ENCODE measurements around the gene SMIM15.

DNA sequence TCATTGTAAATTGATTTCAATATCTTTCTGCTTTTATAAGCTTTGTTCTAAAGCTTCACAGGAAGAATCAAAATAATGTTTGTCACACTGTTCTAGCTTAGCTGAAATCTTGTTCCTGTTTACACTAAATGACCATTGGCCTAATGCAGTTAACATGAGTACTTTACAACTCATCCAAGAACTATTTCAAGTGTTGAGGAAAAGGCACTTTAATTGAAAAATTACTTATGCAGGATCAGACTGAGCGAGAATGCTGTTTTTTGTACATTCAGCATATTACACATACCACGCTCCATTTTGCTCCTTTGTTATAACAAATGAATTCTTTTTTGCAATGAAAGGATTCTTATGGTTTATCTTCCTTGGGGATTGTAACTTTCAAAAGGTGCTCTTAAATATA is 22.4 kb upstream of the SMIM15 start:
- no peak for TF ChIP-seq CTCF (IDR thresholded peaks at IDR 0.05)
- no peak for TF ChIP-seq POLR2A (IDR thresholded peaks at IDR 0.05)

All from vagina (tissue), 2 donors.